ENCODE data around the gene ZNF337. TPM values are rescaled to one million over a fixed set of nuclear protein-coding genes. Genes with fewer than 3 reads are reported as not detected.

The ZNF337 gene
- total RNA-seq, 1 experiment from 2014 or later: 4.1 TPM

DNA sequence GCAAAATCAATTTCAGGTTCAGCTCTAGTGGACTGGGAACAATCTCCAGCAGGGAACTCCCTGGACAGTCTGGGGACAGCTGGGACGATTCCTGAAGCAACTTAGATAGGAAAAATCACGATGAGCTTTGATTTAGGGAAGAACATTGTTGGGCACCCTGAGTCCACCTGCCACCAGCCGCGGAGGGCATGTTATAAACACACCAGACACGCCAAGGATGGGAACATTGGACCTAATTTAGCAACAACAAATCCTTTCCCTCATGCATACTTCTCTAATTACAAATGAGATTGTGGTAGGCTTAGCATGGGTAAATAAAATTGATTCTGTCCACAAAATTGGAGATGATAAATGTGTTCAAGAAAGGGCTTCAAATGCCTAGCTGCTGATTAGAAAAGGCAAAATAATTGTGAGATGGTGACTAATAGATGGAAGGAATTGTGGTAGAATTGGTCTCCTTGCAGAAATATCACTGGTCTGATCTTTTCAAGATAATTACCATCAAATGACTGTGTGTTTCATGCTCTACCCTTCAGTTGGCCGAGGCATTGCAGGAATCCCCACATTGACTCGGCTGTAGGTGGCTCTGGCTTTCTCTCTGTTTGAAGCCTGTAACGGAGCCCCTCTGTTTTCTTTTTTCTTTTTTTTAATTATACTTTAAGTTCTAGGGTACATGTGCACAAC is 66.7 kb downstream of the ZNF337 start:
- no peak for DNase-seq (ENCODE audit: low read depth)

DNA sequence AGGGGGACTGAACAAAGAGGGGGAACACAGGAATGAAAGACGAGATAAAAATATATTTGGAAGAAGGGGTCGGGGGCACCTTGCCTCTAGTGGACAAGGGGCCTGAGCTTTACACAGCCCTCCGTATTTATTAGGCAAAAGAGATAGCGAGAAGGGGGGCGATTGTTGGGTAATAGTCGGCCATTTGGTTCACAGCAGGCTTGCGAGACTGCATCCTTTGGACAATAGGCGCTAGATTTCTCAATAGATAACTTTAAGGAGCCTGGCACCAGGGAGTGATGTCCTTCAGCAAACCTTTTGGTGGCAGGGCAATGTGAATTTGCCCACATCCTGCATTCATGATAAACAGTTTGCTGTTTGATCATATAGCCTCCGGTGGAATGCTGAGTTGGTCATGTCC is 69.9 kb downstream of the ZNF337 start:
- no peak for DNase-seq (ENCODE audit: low read depth)

DNA sequence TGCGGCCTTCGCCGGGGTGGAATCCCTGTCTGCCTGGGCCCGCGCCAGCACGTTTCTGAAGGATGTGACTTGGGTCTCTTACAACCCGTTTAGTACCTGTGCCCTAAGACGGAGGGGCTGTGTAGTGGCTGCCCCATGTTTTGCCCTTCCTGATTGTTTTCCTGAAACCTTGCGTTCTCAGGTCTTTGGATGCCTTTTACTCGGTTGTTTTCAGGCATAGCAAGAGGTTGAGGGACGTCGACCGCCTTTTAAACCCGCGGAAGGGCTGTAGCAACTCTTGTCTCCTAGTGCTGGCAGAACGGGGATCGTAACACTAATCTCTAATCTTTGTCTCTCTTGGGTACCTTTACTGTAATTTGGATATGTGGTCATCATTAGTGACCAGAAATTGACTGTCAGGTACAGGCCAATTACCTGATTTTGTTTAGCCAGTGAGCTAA is 72.1 kb downstream of the ZNF337 start:
- no peak for DNase-seq (ENCODE audit: low read depth)

Other genes starting within 250 kb of the ZNF337 start
- gene NINL, start 111.3 kb downstream of the ZNF337 start, total RNA-seq (2014; rRNA removed; shearing (Covaris generic)): 3.3 and 5.8 TPM in 2 replicates
- 4.0 and 4.5 TPM in 2 replicates for gene NANP, start 72.8 kb downstream of the ZNF337 start, total RNA-seq (2014; rRNA removed; shearing (Covaris generic))

All from Daoy (cell line).